Pons (tissue), 1 donor: ENCODE data around the gene C9orf78.

Source experiments
- DNase-seq: peaks from one replicate; pipeline ENCODE4 v3.0.0-alpha.2; 2016; ENCODE audit warnings: low spot score

Gene C9orf78

DNA sequence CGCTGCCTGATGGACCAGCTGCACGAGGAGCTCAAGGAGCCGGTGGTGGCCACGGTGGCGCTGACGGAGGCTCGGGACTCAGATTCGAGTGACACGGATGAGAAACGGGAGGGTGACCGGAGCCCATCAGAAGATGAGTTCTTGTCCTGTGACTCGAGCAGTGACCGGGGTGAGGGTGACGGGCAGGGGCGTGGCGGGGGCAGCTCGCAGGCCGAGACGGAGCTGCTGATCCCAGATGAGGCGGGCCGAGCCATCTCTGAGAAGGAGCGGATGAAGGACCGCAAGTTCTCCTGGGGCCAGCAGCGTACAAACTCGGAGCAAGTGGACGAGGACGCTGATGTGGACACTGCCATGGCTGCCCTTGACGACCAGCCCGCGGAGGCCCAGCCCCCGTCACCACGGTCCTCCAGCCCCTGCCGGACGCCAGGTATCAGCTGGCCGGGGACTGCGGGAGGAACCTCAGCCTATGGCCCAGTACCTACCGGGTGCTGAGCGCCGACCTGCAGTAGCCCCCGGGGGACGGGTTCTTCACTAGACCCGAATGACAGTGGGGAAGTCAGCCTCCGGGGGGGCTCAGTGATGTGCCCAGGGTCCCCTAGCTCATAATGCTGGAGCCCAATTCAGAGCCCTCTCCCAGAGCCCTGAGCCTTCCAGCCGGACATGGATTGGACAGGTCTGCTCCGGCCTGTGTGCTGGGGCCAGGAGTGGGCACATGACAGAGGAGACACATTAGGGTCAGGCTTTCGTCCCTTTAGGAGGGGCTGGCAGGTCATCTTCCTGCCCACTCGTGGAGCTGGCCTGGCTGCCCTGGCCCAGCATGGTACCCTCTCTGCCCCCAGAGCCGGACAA, 33.2 kb upstream of the C9orf78 start:
- no peak for DNase-seq

DNA sequence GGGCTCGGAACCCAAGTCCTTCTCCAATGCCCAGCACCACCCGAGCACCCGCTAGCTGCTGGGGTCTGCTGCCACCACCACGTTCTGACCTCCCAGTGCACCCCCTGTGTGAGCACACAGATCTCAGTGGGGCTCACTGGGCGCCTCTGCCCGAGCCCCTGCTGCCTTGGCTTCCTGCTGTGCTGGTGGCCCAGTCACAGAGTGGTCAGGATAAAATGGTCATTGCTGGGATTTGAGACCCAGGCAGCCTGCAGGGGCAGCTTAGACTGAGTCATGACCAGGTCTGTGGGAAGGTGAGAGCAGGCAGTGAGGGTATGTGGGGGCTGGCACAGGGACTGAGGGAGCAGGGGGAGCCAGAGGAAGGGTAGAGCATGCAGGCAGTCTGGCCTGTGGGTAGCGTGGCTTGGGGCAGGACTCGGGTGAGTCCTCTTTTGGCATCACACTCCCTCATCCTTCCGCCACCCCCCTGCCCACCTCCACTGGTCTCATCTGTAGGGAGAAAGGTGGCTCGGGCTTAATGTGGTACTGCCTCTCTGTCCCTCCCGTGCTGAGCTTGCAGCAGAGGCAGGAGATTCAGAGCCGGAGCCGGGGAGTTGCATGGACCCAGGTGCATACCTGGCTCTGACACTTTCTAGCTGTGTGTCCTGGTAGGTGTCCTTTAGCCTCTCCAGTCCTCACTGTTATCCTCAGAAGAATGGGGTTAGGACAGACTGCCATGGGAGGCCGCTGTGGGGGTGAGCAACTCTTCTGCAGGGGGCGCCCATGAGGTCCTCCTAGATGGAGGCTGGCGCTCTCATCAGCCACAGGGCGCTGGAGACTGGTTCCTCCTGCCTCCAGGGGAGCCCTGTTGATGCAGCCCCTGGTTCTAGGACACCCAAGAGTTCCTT, 32.3 kb upstream of the C9orf78 start:
- DNase-seq = no peak

DNA sequence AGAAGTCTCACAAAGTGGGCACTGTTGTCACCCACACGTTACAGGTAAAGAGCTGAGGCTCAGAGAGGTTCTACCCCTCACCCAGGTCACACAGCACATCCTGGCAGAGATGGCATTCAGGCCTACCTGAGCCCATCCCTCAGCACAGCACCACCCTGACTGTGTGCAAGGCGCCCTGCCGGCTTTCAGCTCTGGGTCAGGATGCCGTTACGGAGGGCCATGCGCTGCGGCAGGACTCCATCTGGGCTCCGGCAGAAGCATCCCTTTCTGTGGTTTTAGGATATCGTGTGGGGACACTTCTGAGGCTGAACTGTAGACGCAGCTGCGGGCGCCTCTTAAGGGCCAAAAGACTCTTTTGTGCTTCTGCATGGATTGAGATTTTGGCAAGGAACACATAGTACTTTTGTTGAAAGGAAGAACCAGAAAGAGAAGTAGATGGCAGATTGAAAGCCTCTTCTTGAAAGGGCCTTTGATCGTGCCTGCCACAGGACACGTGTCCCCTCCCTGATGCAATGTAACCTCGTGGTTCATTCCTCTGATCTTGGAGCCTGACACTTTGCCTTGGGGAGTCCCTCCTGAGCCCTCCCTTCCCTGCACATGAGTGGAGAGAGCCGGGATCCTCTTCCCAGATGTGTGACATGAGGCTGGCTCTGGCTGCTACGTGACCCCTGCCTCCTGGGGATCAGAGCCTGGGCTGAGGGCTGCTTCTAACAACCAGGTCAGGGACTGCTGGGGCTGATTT, 31.5 kb upstream of the C9orf78 start:
- peak; percentile 36 for DNase-seq

DNA sequence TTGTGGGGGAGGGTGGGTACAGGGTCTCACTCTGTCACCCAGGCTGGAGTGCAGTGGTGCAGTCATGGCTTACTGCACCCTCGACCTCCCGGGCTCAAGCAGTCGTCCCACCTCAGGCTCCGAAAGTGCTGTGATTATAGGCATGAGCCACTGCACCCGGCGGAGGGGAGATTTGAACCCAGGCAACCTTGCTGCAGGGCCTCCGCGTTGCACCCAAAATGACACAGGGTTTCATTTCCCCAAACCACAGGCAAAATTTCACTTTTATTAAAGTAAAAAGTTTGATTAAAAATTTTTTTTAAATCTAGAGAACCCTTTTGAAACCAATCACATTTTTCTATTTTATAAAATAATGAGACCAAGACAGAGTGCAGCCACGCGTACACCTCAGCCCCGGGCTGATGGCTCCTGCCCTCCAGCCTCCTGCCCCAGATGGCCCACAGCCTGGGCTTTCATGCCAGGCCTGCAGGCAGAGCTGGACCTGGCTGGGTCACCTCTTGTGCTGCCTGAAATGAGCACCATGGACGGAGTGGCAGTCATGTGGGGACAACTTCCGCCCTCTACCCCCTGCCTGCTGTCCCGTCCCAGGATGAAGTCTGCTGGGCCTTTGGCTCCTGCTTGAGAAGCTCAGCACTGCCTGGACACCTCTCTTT, 30.7 kb upstream of the C9orf78 start:
- DNase-seq = no peak

DNA sequence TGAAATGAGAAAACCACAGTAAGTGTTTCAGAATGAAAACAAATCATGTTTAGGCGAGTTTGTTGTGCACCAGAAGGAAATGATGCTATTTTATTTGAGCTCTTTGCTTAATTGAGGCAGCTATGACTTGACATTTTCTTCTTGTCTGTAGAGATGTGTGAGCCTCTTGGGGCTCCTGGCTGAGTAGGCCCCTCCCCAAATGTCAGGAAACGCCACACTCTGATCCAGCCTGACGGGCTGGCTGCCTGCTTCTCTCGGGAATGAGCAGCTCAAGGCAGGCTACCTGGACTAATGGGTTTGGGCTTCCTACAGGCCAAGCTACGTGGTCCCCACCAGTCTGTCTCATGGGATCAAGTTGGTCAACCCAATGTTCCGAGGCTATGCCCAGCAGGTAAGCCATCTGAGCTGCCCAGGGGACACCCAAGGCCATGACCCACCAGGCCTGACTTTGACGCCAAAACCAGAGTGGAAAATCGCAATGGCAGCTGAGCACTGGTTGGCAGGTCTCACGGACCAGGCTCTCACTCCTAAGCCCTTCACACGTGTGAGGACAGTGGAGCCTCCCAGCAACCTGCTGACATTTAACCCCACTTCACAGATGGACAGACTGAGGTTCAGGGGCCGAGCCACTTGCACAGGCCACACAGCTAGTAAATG, 30.0 kb upstream of the C9orf78 start:
- no peak for DNase-seq

DNA sequence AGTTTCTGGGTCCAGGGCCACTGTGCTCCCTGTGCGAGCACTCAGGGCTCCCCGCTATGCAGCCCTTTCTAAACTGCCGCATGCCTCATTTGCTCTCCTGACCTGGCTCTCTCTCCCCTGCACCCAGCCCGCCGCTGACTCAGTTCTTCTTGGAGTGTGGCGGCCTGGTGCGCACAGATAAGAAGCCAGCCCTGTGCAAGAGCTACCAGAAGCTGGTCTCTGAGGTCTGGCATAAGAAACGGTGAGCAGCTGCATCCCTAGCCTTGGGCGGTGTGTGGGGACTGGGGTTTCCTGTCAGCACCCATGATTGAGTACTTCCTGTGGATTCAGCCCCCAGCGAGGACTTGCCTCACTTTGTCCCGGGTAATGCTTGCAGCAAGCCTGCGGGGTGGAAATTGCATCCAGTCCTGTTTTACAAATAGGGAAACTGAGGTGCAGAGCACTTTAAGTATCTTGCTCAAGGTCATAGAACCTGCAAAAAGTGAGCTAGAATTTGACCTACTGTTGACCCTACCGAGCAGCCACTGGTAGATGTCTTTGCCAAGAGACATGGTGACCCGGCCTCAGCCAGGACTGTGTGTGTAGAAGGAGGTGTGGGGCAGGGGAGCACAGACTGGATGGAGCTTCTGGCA, 28.1 kb upstream of the C9orf78 start:
- no peak for DNase-seq

DNA sequence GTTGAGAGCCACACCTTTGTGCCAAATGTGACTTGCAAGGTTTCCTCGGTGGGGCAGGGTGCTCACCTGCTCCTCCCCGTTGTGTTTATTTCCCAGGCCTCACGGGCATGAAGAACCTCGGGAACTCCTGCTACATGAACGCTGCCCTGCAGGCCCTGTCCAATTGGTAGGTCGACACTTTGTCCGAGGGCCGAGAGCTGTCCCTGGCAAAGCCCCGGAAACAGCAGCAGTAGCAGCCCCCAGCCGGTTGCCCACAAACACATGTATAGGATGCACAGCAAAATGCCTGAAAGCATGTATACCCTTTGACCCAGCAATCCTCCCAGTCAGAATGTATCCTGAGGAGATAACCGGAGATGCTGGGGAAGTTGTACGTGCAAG, 26.4 kb upstream of the C9orf78 start:
- no peak for DNase-seq

DNA sequence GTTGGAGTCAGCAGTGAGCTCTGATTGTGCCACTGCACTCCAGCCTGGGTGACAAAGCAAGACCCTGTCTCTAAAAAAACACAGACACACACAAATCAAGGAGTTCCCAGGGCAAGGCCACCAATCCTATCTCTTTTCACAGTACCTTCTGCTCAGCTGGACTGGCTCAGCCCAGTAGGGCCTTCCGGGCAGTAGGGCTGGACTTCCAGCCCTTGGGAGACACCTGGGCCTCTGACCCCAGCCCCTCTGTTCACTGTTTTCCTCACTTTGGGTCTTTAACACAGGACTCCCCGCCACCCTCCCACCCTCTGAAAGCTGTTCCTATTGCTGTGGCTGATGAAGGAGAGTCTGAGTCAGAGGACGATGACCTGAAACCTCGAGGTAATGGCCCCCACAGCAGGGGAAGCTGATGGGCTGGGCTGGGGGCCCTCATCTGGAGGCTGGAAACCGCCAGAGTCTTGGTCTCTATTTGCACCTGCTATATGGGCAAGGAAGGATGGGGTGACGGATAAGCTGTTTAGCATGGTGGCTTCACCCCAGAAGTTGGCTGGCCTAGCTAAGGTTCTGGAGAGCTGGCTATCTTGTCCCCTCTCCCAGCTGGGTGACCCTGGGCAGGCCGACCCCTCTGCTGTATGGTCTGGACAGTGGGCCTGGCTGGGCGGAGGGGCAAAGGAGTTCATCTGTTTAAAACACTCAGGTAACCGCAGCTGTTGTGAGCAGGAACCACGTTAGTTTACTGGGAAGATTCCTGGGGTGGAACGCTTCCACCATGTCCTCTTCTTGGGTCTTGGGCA, 25.8 kb upstream of the C9orf78 start:
- DNase-seq = no peak

DNA sequence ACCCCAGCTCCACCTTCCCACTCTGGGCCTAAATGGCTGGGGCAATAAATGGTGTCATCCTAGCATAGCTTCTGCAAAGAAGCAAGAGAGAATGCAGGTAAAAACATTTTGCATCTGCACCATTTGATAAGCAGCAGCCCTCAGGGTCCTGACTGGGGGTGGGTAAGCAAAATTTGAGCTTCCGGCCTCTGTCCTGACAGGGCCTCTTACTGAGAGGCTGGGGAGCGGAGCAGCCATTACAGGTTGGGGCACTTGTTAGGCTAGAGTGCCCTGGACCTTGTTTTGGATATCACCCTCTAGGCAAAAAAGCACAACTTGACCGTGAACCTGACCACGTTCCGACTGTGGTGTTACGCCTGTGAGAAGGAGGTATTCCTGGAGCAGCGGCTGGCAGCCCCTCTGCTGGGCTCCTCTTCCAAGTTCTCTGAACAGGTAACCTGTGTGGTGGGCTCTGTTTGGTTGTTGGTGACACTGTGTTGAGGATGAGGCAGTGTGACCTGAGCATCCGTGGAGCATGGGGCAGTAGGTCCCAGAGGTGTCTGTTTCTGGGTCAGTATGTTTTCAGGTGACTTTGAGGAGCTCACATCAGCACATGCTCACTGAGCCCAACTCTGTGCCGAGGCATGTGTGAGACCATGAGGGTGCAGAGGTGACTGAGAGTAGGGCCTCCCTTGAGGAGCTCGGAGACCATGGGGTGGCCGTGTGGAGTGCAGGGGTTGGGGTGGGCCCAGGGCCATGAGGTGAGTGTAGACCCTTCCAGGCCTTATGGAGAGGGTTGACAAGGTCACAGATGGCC, 23.3 kb upstream of the C9orf78 start:
- no peak for DNase-seq

DNA sequence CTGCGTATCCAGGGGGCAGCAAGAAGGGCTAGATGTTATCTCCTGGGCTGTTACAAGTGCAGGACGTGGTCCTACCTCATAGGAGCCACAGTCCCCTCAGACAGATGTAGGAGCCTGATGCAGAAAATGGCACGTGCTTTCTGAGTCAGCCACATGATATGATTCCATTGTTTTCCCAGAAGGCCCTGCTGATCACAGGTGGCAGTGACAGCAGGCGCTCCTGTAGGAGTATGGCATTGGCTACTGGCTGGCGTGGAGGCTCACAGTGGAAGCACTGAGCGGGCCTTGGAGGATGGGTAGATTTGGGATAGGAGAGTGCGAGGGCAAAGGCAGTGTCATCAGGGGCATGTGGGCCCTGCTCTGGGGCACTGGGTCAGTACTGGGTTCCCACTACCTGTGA, 22.1 kb upstream of the C9orf78 start:
- no peak for DNase-seq

DNA sequence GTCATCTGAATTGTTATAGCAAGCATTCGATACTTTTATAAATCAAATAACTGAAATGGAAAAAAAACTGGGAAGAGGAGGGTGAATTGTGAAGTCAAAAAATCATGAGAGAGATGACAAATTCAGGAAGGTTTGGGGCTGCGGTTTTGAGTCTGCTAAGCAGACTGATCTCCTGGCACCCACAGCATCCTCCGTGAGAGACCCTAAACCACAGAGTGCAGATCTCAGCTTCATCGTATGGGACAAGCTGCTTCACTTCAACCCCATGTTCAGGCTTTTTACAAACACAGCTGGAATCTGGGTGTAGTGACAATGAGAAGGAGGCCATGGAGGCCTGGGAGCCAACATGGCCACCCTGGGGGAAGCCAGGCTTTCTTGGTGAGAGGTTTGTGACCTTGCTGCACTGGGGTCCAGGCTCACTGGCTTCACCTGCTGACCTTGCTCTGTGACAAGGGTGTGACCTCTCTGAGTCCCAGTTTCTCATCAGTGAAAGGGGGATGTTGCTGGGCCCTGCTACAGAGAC, 19.6 kb upstream of the C9orf78 start:
- DNase-seq = no peak

DNA sequence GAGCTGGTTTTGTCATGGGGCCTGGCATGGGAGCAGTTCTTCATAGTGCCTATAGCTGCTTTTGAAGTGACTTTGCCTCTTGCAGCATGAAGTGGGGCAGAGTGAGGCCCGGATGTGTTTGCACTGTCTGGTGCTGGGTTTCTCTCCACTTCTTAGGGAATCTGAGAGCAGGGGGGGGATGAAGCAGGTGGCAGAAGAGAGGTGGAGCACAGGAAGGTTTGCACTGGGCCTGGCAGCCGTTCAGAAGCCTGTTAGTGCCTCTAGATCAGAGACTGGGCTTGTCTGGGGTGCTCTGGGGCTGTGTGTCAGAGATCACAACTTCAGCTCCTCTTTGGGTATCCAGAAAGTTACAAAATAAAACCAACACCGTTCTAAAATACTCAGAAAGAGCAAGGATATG, 18.5 kb upstream of the C9orf78 start:
- DNase-seq = no peak

DNA sequence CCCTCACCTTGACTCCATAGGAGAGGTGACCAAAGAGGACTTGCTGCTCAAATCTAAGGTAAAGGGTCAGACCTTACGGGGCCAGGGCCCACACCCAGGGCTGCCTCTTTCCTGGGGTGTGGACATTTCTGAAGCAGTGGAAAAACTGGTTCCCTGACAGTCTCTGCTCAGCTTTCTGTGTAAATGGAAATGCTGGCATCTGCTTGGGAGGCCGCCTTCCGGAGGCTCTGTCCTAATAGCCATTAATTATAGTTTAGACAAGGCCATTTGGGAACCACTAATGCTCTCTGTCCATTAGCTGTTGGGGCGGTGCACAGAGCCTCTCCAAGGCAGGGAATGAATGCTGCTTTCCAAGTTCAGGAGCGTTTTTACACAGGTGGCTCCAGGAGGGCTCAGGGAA, 17.5 kb upstream of the C9orf78 start:
- no peak for DNase-seq

DNA sequence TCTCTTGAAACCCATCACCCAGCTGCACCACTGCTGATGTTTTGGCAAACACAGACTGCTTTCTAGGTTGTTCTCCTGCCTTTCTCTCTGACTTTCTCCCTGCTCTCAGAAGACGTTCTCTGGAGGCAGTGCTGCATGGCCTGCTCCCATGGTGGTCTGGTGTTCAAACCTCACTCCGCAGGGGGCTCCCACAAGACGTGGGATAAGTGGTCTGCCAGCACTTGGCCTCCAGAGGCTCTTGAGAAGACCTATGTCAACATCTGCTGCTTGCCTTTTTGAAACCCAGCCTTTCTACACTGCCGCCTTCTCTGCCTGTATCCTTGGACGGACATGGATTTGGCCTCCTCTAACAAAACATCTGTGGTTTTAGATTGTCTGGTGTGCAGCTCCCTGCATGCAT, 16.7 kb upstream of the C9orf78 start:
- DNase-seq = no peak

DNA sequence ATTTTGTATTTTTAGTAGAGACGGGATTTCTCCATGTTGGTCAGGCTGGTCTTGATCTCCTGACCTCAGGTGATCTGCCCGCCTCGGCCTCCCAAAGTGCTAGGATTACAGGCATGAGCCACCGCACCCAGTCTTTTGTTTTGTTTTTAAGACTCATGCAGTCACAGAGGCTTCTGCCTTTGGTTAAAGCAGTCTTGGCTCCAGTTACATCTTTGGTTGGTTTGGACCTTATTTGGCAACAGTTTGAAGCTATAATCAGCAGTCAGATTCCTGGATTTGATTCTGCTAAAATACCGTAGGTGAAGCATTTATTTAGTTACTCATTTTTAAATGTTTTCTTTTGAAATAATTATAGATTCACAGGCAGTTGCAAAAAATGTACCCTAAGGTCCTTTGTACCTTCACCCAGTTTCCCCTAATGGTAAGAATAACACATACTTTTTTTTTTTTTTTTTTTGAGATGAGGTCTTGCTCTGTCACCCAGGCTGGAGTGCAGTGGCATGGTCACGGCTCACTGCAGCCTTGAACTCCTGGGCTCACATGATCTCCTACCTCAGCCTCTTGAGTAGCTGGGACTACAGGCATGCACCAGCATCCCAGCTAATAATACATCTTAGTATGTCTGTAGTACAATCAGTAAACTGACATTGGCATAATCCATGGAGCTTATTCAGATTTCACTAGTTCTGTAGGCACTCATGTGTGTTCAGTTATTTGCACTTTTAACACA, 15.9 kb upstream of the C9orf78 start:
- no peak for DNase-seq

DNA sequence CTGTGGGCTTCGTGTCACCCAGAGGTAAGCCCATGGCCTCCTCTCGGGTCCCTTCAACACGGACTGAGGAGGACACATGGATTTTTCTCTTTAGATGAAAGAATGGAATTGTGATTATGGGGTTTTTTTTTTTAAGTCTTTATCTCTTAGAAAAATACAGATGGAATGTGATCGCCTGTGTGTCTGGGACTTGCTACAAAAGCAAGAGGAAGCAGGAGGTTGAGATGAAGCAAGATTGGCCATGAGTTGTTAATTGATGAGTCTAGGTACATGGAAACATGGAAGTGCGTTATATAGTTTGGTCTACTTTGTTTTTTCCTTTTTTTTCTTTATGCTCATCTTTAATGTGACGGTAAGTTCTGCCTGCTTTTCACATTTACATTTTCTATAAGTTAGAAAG, 14.8 kb upstream of the C9orf78 start:
- DNase-seq = no peak

DNA sequence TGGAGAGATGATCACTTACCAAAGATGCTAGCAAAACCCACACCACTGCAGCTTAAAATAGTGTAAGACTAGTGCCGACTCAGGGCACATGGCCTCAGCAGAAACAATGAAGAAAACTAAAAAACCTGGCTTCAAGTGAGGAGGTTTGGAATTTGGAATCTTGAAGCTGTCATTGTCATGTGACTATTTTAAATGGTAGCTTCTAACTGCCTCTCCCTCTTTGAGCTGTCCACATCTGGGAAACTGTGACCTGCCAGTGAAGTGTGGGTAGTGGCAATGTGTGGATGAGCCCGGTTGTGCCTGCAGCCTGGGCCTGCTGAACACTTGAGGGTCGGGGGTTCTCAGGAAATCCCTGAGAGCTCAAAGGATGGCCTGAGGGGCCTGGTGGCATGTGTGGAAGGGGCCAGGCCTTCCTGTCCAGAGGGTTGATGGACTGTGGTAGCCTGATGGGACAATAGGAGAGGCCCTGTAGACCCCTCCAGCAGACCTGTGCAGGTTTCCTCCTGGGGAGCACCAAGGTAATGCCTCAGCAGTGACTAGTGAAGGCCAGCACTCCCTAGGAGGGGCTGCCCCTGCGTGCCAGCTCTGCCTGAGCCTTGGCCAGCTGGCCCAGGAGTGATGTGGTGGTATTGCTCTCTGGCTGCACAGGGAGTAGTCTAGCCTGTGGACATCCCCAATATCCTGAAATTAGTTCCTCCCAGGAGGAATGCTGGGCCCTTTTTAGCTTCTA, 13.8 kb upstream of the C9orf78 start:
- no peak for DNase-seq

DNA sequence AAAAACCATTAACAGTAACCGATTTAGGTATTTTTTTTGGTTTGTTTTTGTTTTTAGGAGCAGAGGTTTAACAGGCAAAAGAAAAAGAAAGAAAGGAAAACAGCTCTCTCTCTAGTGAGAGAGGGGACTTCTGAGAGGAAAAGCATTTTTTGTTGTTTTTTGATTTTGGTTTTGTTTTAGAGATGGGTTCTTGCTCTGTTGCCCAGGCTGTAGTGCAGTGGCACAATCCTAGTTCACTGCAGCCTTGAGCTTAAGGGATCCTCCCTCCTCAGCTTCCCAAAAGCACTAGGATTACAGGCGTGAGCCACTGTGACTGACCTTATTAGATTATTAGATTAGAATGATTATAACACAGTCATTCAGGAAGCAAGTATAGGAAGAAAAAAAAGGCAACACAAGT, 10.3 kb upstream of the C9orf78 start:
- DNase-seq = no peak
